Rectal smooth muscle tissue (tissue), 1 donor: ENCODE measurements around the gene HOXB2.

Experiments used
- H3K27ac ChIP-seq: one replicate; pipeline ENCODE4 v1.7.0; 2013; ENCODE audit warnings: low read depth, low read length, inconsistent platforms
- H3K27me3 ChIP-seq: one replicate; pipeline ENCODE4 v1.7.0; 2013; ENCODE audit warnings: low read length; ENCODE audit not compliant: control insufficient read depth, insufficient read depth
- H3K36me3 ChIP-seq: one replicate; pipeline ENCODE4 v1.7.0; 2013; ENCODE audit warnings: low read length; ENCODE audit not compliant: control insufficient read depth, insufficient read depth
- H3K4me1 ChIP-seq: one replicate; pipeline ENCODE4 v1.7.0; 2013; ENCODE audit warnings: low read length; ENCODE audit not compliant: control insufficient read depth, insufficient read depth
- H3K4me3 ChIP-seq: one replicate; pipeline ENCODE4 v1.7.0; 2013; ENCODE audit warnings: low read length
- H3K9ac ChIP-seq: one replicate; pipeline ENCODE4 v1.7.0; 2013; ENCODE audit warnings: low read length

Gene HOXB2

GRCh38 chr17:48576479-48577309 is 31.8 kb upstream of the HOXB2 start:
- Histone ChIP-seq H3K36me3 (no peaks in the 10 kb centered on the region), H3K27me3 (no peaks in the 10 kb centered on the region), H3K9ac (peak overlapping the region; percentile 28), H3K4me1 (peaks cover 47% of the 10 kb centered on the region), H3K27ac (peak overlapping the region; percentile 94), H3K4me3 (peak overlapping the region; percentile 65)

DNA sequence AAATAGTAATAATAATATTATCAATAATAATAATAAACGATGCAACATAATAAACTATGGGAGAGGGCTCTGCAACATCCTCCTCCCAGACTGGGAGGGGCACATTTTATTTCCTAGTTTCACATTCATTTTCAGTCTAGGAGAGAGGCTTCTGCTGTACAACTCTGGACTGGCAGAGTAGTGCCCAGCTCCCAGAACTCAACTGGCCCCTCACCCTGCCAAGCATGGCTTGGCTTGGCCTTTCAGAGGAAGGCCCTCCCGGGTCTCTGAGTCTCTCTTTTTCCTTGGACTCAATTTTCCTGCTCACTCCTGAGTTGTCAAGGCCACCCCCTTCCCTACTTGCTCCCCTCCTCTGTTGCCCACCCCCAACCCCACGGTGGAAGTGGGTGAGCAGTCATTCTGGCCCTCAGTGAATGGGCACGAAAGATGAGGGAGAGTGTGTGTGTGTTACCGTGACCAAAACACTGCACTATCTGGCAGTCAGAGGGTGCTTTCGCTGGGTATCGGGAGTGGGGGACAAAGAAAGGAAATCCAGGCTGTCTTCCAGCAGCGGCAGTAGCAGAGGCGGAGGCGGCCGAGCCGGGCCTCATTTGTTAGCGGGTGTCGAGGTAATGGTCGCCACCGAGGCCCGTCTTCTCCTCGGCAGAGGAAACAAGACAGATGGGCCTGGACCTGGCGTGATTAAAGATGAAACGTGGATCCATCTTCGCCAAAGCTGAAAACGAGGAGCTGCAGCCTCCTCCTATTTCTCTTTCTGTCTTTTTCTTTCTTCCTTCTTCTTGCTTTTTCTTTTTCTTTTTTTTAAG is 31.0 kb upstream of the HOXB2 start:
- Histone ChIP-seq H3K9ac (peak overlapping the region; percentile 0), H3K27ac (peak overlapping the region; percentile 94), H3K4me1 (peaks cover 46% of the 10 kb centered on the region), H3K27me3 (no peaks in the 10 kb centered on the region), H3K4me3 (peak overlapping the region; percentile 20), H3K36me3 (no peaks in the 10 kb centered on the region)

GRCh38 chr17:48575066-48575582 is 30.2 kb upstream of the HOXB2 start:
- no peak overlapping the region for H3K4me3 ChIP-seq
- H3K27ac ChIP-seq: peak overlapping the region; percentile 94
- H3K36me3 ChIP-seq: no peaks in the 10 kb centered on the region
- no peaks in the 10 kb centered on the region for H3K27me3 ChIP-seq
- peaks cover 47% of the 10 kb centered on the region for H3K4me1 ChIP-seq
- no peak overlapping the region for H3K9ac ChIP-seq

DNA sequence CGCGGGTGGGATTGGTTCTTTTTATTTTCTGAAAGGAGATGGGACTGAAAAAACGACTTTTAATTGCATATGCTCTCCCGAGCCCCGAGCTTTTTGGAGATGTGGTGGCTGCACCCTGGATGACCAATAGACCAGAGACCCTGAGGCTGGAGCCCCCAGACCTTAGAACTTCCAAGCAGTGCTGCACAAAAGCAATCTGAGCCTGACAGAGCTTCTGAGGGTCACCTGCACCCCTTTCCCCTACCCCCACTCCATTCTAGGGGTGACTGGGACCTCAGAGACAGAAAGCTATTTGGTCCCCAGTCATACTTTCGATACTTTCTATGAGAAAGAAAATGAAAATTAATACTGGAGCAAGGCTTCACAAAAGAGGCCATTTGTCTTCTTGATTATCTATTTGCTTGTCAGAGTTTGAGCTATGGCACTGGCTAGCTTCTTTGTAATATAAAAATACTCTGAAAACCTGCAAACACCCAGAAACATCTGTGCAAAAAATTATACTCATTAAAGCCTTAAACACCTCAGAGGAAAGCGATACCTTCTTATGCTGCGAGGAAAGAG is 29.7 kb upstream of the HOXB2 start:
- H3K27me3 ChIP-seq: no peaks in the 10 kb centered on the region
- no peak overlapping the region for H3K9ac ChIP-seq
- no peaks in the 10 kb centered on the region for H3K36me3 ChIP-seq
- peaks cover 52% of the 10 kb centered on the region for H3K4me1 ChIP-seq
- peak overlapping the region; percentile 94 for H3K27ac ChIP-seq
- no peak overlapping the region for H3K4me3 ChIP-seq

DNA sequence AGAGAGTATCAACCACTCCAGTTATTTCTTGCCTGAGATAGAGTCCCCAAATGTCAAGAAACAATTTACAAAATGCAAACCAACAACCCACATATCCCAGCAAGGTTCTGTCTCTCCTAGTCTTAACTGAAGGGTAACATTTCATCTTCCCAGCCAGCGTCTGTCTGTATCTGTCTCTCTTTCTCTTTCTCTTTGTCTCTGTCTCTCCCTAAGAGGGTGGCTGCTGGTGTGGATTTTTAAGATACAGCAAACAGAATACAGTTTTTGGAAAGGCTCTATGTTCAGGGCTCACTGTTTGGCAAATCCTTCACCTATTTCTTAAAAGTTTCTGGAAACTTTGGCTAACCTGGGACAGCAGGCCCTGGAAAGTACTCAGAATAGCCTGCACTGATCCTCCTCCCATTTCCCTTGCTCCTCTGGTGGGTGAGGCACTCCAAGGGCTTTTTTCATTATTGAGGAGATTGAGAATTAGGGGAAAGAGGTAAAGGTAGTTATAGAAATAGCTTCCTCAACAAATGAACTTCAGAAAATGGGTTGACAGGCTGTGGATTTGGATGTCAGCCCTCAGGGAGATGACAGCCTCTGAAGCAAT is 27.0 kb upstream of the HOXB2 start:
- Histone ChIP-seq H3K36me3 (no peaks in the 10 kb centered on the region), H3K27me3 (no peaks in the 10 kb centered on the region), H3K4me3 (peak overlapping the region; percentile 49), H3K27ac (peak overlapping the region; percentile 94), H3K4me1 (peaks cover 67% of the 10 kb centered on the region), H3K9ac (no peak overlapping the region)

GRCh38 chr17:48571024-48571818 is 26.3 kb upstream of the HOXB2 start:
- H3K9ac ChIP-seq: peak overlapping the region; percentile 2
- no peaks in the 10 kb centered on the region for H3K36me3 ChIP-seq
- peaks cover 73% of the 10 kb centered on the region for H3K4me1 ChIP-seq
- H3K27me3 ChIP-seq: no peaks in the 10 kb centered on the region
- peak overlapping the region; percentile 49 for H3K4me3 ChIP-seq
- H3K27ac ChIP-seq: peak overlapping the region; percentile 94

DNA sequence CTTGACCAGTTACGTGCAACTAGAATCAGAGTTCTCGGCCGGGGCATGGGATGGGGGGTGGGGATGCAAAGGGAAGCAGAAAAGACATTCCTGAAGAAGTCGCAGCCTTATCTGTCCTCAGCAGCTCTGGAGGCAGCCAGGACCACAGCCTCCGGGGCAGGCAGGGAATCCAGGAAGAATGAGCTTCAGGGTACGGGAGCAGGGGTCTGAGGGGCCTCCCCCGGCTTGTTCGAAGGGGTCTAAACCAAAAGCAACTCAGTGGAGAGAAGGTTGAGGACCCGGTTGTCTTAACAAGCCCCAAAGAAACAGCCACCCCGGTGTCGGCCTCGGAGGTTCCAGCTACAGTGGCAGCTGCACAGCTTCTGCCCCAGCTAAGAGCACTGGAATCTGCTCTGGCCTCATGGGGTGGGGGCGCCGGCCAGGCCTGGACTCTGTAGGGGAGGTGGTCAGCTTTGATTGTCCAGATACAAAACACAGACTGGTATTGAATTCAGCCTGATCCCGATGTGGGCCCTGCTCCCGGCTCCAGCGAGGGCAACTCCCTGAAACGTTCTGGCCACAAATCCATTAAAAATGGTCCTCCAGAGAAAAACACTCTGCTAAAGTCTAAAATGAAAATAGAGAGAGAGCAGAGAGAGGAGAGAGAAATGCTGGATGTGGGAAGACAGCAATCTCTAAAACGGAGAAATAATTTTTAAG is 25.6 kb upstream of the HOXB2 start:
- Histone ChIP-seq H3K27me3 (no peaks in the 10 kb centered on the region), H3K4me1 (peaks cover 80% of the 10 kb centered on the region), H3K9ac (no peak overlapping the region), H3K36me3 (no peaks in the 10 kb centered on the region), H3K4me3 (peak overlapping the region; percentile 49), H3K27ac (peak overlapping the region; percentile 94)

GRCh38 chr17:48569674-48570324 is 24.9 kb upstream of the HOXB2 start:
- Histone ChIP-seq H3K27ac (peak overlapping the region; percentile 94), H3K27me3 (no peaks in the 10 kb centered on the region), H3K9ac (no peak overlapping the region), H3K4me1 (peaks cover 80% of the 10 kb centered on the region), H3K4me3 (peak overlapping the region; percentile 49), H3K36me3 (no peaks in the 10 kb centered on the region)

GRCh38 chr17:48569240-48569582 is 24.3 kb upstream of the HOXB2 start:
- H3K9ac ChIP-seq: no peak overlapping the region
- peaks cover 76% of the 10 kb centered on the region for H3K4me1 ChIP-seq
- H3K36me3 ChIP-seq: no peaks in the 10 kb centered on the region
- H3K4me3 ChIP-seq: peak overlapping the region; percentile 50
- no peaks in the 10 kb centered on the region for H3K27me3 ChIP-seq
- H3K27ac ChIP-seq: peak overlapping the region; percentile 94

DNA sequence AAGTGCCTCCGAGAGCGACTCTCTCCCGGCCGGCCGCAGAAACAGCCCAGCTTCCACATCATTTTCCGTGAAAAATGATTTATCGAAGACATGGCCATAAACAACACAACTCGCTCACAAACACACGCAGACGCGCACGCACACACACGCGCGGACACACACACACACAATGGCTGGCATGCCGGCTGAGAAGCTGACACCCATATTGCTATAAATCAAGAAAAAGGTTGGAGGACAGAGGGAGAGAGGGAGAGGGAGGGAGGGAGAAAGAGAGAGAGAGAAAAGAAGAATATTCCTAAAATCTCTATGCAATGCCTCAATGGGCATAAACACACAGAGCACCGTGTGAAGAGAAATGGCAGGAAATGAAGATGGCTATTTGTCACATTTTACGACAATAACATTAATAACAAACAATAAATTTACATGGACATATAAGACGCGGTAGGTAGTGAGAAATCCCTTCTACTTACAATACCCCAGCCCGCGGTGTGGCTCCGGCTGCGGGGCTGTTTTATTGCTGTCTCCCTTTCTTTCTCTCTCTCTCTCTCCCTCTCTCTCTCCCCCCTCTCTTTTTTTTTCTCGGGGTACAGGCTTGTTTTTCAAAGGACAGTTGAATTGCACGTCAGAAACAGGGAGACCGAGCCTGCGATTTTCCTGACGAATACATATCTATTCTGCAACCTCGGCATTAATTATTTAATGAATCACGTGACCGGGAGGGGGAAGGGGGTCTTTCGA is 23.8 kb upstream of the HOXB2 start:
- Histone ChIP-seq H3K4me1 (peaks cover 72% of the 10 kb centered on the region), H3K27me3 (no peaks in the 10 kb centered on the region), H3K27ac (peak overlapping the region; percentile 70), H3K36me3 (no peaks in the 10 kb centered on the region), H3K4me3 (peak overlapping the region; percentile 50), H3K9ac (no peak overlapping the region)
